Hematopoietic multipotent progenitor cell treated with erythropoietin and hydrocortisone succinate and interleukin-3 and kit ligand, for 4 days (in vitro differentiated cells): Measurements from ENCODE around the gene TXLNB.
"Not testable (repeated sequence)": the region's sequence is repeated elsewhere in the genome, so short reads cannot be mapped to it uniquely, and the experiment has no call there.

Experiments used
- DNase-seq: peaks from one replicate; pipeline ENCODE4 v3.0.0-alpha.2; 2015

TXLNB gene

GRCh38 chr6:139265512-139266190 lies 26.1 kb downstream of the TXLNB start:
- no peak for DNase-seq

GRCh38 chr6:139262519-139263300 lies 29.1 kb downstream of the TXLNB start:
- no peak for DNase-seq

- no peak for DNase-seq
These were observed 33.9 kb downstream of the TXLNB start for GRCh38 chr6:139257821-139258398.

GRCh38 chr6:139257291-139257690 lies 34.5 kb downstream of the TXLNB start:
- no peak for DNase-seq

GRCh38 chr6:139256087-139256486 lies 35.7 kb downstream of the TXLNB start:
- no peak for DNase-seq

GRCh38 chr6:139254196-139254595 lies 37.6 kb downstream of the TXLNB start:
- DNase-seq, result no peak

GRCh38 chr6:139253656-139254055 lies 38.1 kb downstream of the TXLNB start:
- no peak for DNase-seq

GRCh38 chr6:139251691-139252390 lies 40.0 kb downstream of the TXLNB start:
- no peak for DNase-seq

- DNase-seq, result no peak
These were observed 40.6 kb downstream of the TXLNB start for GRCh38 chr6:139251045-139251690.

- DNase-seq, result peak; percentile 84
These were observed 41.3 kb downstream of the TXLNB start for GRCh38 chr6:139250296-139251044.

- peak; percentile 56 for DNase-seq
These were observed 42.4 kb downstream of the TXLNB start for GRCh38 chr6:139249395-139249794.

GRCh38 chr6:139248911-139249310 lies 42.9 kb downstream of the TXLNB start:
- DNase-seq, result no peak

GRCh38 chr6:139247618-139248017 lies 44.2 kb downstream of the TXLNB start:
- DNase-seq, result no peak

GRCh38 chr6:139243536-139243935 lies 48.3 kb downstream of the TXLNB start:
- DNase-seq, result no peak

GRCh38 chr6:139242457-139243240 lies 49.1 kb downstream of the TXLNB start:
- DNase-seq, result no peak

GRCh38 chr6:139240161-139241010 lies 51.4 kb downstream of the TXLNB start:
- DNase-seq, result peak; percentile 35

GRCh38 chr6:139239064-139239463 lies 52.7 kb downstream of the TXLNB start:
- no peak for DNase-seq

GRCh38 chr6:139236105-139236504 lies 55.7 kb downstream of the TXLNB start:
- no peak for DNase-seq

- no peak for DNase-seq
These were observed 56.1 kb downstream of the TXLNB start for GRCh38 chr6:139235661-139236060.

GRCh38 chr6:139234193-139234592 lies 57.6 kb downstream of the TXLNB start:
- DNase-seq, result not testable (repeated sequence)
